ENCODE results near the gene KIAA0930.

DNA sequence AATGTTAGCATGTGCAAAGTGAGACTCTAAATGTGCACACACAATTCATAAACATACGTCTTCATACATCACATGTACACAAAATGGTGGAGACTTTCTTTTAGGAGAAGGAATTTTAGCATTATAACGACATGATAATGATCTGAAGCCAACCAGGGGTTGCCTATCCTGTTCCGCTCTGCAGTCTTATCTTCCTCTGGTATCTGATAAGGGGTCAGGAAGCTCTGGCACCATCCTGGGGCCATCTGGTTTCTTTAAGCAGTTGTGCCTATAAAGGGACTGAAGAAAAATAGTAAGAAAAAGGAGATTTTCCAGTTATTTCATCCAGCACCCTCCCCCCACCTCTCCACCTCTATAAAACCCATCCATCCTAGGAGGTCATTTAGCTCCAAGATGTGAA, 82.8 kb downstream of the KIAA0930 start:
- TF ChIP-seq TAF1 (IDR thresholded peaks at IDR 0.05; ENCODE audit: borderline replicate concordance, insufficient read depth, low read length): no peak
- no peak for TF ChIP-seq POLR2AphosphoS5 (IDR thresholded peaks at IDR 0.05; ENCODE audit: low read depth, low read length)
